Central memory CD8-positive, alpha-beta T cell (primary cell): ENCODE measurements around the gene GALNT14.

Source experiments
- ATAC-seq: fragments of 150-1000 bp; cut with Tn5 transposase; replicated peaks from 2 replicates; pipeline ENCODE4 v1.10.0; 2022; ENCODE audit warnings: mild to moderate bottlenecking, moderate FRiP score, moderate number of reproducible peaks; ENCODE audit not compliant: poor library complexity, severe bottlenecking; ENCODE audit errors: extremely low read depth
- DNase-seq, 2 donors: peaks; one replicate each; pipeline ENCODE4 v3.0.0; 2021; ENCODE audit warnings: low spot score in 2 of 2
- H3K27ac Mint-ChIP-seq: one replicate; pipeline ENCODE4 v1.8.0; 2022; ENCODE audit warnings: low read depth, mild to moderate bottlenecking, moderate library complexity, mixed read lengths
- H3K27me3 Mint-ChIP-seq: one replicate; pipeline ENCODE4 v1.8.0; 2022; ENCODE audit warnings: mixed read lengths
- H3K36me3 Mint-ChIP-seq: one replicate; pipeline ENCODE4 v1.8.0; 2022; ENCODE audit warnings: mild to moderate bottlenecking, moderate library complexity, mixed read lengths; ENCODE audit not compliant: insufficient read depth
- H3K4me1 Mint-ChIP-seq: one replicate; pipeline ENCODE4 v1.8.0; 2022; ENCODE audit warnings: mixed read lengths
- H3K4me3 Mint-ChIP-seq: one replicate; pipeline ENCODE4 v1.8.0; 2022; ENCODE audit warnings: mild to moderate bottlenecking, moderate library complexity, mixed read lengths
- H3K9me3 Mint-ChIP-seq: one replicate; pipeline ENCODE4 v1.8.0; 2022; ENCODE audit warnings: mixed read lengths

Gene GALNT14

GRCh38 chr2:30950339-30950738 lies 187.9 kb downstream of the GALNT14 start:
- no peak for ATAC-seq
- Mint-ChIP-seq H3K9me3 (no peaks in the 10 kb centered on the region), H3K4me3 (no peak overlapping the region), H3K27me3 (no peaks in the 10 kb centered on the region), H3K27ac (no peak overlapping the region), H3K4me1 (no peaks in the 10 kb centered on the region), H3K36me3 (no peaks in the 10 kb centered on the region)
- DNase-seq: no peak

GRCh38 chr2:30949435-30949834 lies 188.8 kb downstream of the GALNT14 start:
- DNase-seq: no peak
- Mint-ChIP-seq H3K4me3 (no peak overlapping the region), H3K9me3 (no peaks in the 10 kb centered on the region), H3K4me1 (no peaks in the 10 kb centered on the region), H3K36me3 (no peaks in the 10 kb centered on the region), H3K27ac (no peak overlapping the region), H3K27me3 (no peaks in the 10 kb centered on the region)
- ATAC-seq: no peak

GRCh38 chr2:30948857-30949256 lies 189.4 kb downstream of the GALNT14 start:
- ATAC-seq (no peak), DNase-seq (no peak)
- H3K9me3 Mint-ChIP-seq: no peaks in the 10 kb centered on the region
- H3K4me3 Mint-ChIP-seq: no peak overlapping the region
- no peaks in the 10 kb centered on the region for H3K27me3 Mint-ChIP-seq
- H3K27ac Mint-ChIP-seq: no peak overlapping the region
- H3K4me1 Mint-ChIP-seq: no peaks in the 10 kb centered on the region
- H3K36me3 Mint-ChIP-seq: no peaks in the 10 kb centered on the region

- Mint-ChIP-seq H3K4me1 (no peaks in the 10 kb centered on the region), H3K36me3 (no peaks in the 10 kb centered on the region), H3K4me3 (no peak overlapping the region), H3K9me3 (no peaks in the 10 kb centered on the region), H3K27me3 (no peaks in the 10 kb centered on the region), H3K27ac (no peak overlapping the region)
- DNase-seq: no peak
- ATAC-seq: no peak
Observed at GRCh38 chr2:30948130-30948529, 190.1 kb downstream of the GALNT14 start.

- no peak for DNase-seq
- Mint-ChIP-seq H3K27me3 (no peaks in the 10 kb centered on the region), H3K27ac (no peak overlapping the region), H3K4me3 (no peak overlapping the region), H3K36me3 (no peaks in the 10 kb centered on the region), H3K4me1 (no peaks in the 10 kb centered on the region), H3K9me3 (no peaks in the 10 kb centered on the region)
- ATAC-seq: no peak
Observed at GRCh38 chr2:30947686-30948085, 190.6 kb downstream of the GALNT14 start.

- DNase-seq (no peak), ATAC-seq (no peak)
- H3K9me3 Mint-ChIP-seq: no peaks in the 10 kb centered on the region
- H3K27ac Mint-ChIP-seq: no peak overlapping the region
- H3K36me3 Mint-ChIP-seq: no peaks in the 10 kb centered on the region
- no peaks in the 10 kb centered on the region for H3K4me1 Mint-ChIP-seq
- H3K4me3 Mint-ChIP-seq: no peak overlapping the region
- H3K27me3 Mint-ChIP-seq: peaks cover 38% of the 10 kb centered on the region
Observed at GRCh38 chr2:30942419-30942818, 195.8 kb downstream of the GALNT14 start.

GRCh38 chr2:30940839-30941238 lies 197.4 kb downstream of the GALNT14 start:
- Mint-ChIP-seq H3K9me3 (no peaks in the 10 kb centered on the region), H3K4me1 (no peaks in the 10 kb centered on the region), H3K36me3 (no peaks in the 10 kb centered on the region), H3K27me3 (peaks cover 38% of the 10 kb centered on the region), H3K4me3 (no peak overlapping the region), H3K27ac (no peak overlapping the region)
- DNase-seq (no peak), ATAC-seq (no peak)

GRCh38 chr2:30939364-30939763 lies 198.9 kb downstream of the GALNT14 start:
- Mint-ChIP-seq H3K36me3 (no peaks in the 10 kb centered on the region), H3K27me3 (peaks cover 38% of the 10 kb centered on the region), H3K4me1 (no peaks in the 10 kb centered on the region), H3K4me3 (no peak overlapping the region), H3K9me3 (no peaks in the 10 kb centered on the region), H3K27ac (no peak overlapping the region)
- DNase-seq (no peak), ATAC-seq (no peak)

GRCh38 chr2:30938196-30938595 lies 200.0 kb downstream of the GALNT14 start:
- H3K9me3 Mint-ChIP-seq: no peaks in the 10 kb centered on the region
- ATAC-seq (no peak), DNase-seq (no peak)
- H3K27me3 Mint-ChIP-seq: peaks cover 38% of the 10 kb centered on the region
- no peak overlapping the region for H3K4me3 Mint-ChIP-seq
- no peaks in the 10 kb centered on the region for H3K36me3 Mint-ChIP-seq
- H3K27ac Mint-ChIP-seq: no peak overlapping the region
- no peaks in the 10 kb centered on the region for H3K4me1 Mint-ChIP-seq

GRCh38 chr2:30936977-30937376 lies 201.3 kb downstream of the GALNT14 start:
- Mint-ChIP-seq H3K27ac (no peak overlapping the region), H3K27me3 (peaks cover 33% of the 10 kb centered on the region), H3K4me3 (no peak overlapping the region), H3K9me3 (no peaks in the 10 kb centered on the region), H3K36me3 (no peaks in the 10 kb centered on the region), H3K4me1 (no peaks in the 10 kb centered on the region)
- ATAC-seq (no peak), DNase-seq (no peak)

GRCh38 chr2:30935795-30936194 lies 202.4 kb downstream of the GALNT14 start:
- H3K4me3 Mint-ChIP-seq: no peak overlapping the region
- DNase-seq (no peak), ATAC-seq (no peak)
- no peaks in the 10 kb centered on the region for H3K36me3 Mint-ChIP-seq
- H3K27ac Mint-ChIP-seq: no peak overlapping the region
- peaks cover 23% of the 10 kb centered on the region for H3K27me3 Mint-ChIP-seq
- no peaks in the 10 kb centered on the region for H3K4me1 Mint-ChIP-seq
- no peaks in the 10 kb centered on the region for H3K9me3 Mint-ChIP-seq

GRCh38 chr2:30934066-30934465 lies 204.2 kb downstream of the GALNT14 start:
- DNase-seq (no peak), ATAC-seq (no peak)
- no peaks in the 10 kb centered on the region for H3K36me3 Mint-ChIP-seq
- no peaks in the 10 kb centered on the region for H3K4me1 Mint-ChIP-seq
- H3K9me3 Mint-ChIP-seq: no peaks in the 10 kb centered on the region
- peaks cover 9% of the 10 kb centered on the region for H3K27me3 Mint-ChIP-seq
- H3K27ac Mint-ChIP-seq: no peak overlapping the region
- H3K4me3 Mint-ChIP-seq: no peak overlapping the region

- H3K9me3 Mint-ChIP-seq: no peaks in the 10 kb centered on the region
- no peak overlapping the region for H3K27ac Mint-ChIP-seq
- no peaks in the 10 kb centered on the region for H3K4me1 Mint-ChIP-seq
- H3K27me3 Mint-ChIP-seq: peaks cover 3% of the 10 kb centered on the region
- ATAC-seq (no peak), DNase-seq (no peak)
- no peak overlapping the region for H3K4me3 Mint-ChIP-seq
- no peaks in the 10 kb centered on the region for H3K36me3 Mint-ChIP-seq
Observed at GRCh38 chr2:30933496-30933895, 204.7 kb downstream of the GALNT14 start.

GRCh38 chr2:30932870-30933269 lies 205.4 kb downstream of the GALNT14 start:
- no peak for ATAC-seq
- no peaks in the 10 kb centered on the region for H3K9me3 Mint-ChIP-seq

More at GRCh38 chr2:30932870-30933269, 205.4 kb downstream of the GALNT14 start:
- H3K4me1 Mint-ChIP-seq: no peaks in the 10 kb centered on the region
- H3K27ac Mint-ChIP-seq: no peak overlapping the region
- H3K4me3 Mint-ChIP-seq: no peak overlapping the region
- no peaks in the 10 kb centered on the region for H3K36me3 Mint-ChIP-seq
- no peak for DNase-seq
- no peaks in the 10 kb centered on the region for H3K27me3 Mint-ChIP-seq
